Kidney capillary endothelial cell (primary cell): Measurements from ENCODE around the gene SLC9A9.
"Not testable (repeated sequence)": the region's sequence is repeated elsewhere in the genome, so short reads cannot be mapped to it uniquely, and the experiment has no call there.

Experiments used
- DNase-seq: peaks from one replicate; pipeline ENCODE4 v3.0.0-alpha.2; 2018; ENCODE audit warnings: low spot score

Gene SLC9A9

GRCh38 chr3:143847787-143848631 lies at the start of gene SLC9A9:
TSS of gene SLC9A9 (minus strand) at chr3:143848468. CDS start at chr3:143848322, 146 bp downstream.
- peak; percentile 48 for DNase-seq

- no peak for DNase-seq
Observed at GRCh38 chr3:143897576-143898295, 49.5 kb upstream of the SLC9A9 start.

GRCh38 chr3:143896486-143896885 lies 48.2 kb upstream of the SLC9A9 start:
- DNase-seq = no peak

GRCh38 chr3:143895805-143896204 lies 47.5 kb upstream of the SLC9A9 start:
- peak; percentile 11 for DNase-seq

- DNase-seq = no peak
Observed at GRCh38 chr3:143888846-143889245, 40.6 kb upstream of the SLC9A9 start.

- no peak for DNase-seq
Observed at GRCh38 chr3:143888166-143888565, 39.9 kb upstream of the SLC9A9 start.

GRCh38 chr3:143885780-143886427 lies 37.6 kb upstream of the SLC9A9 start:
- peak; percentile 38 for DNase-seq

GRCh38 chr3:143884861-143885260 lies 36.6 kb upstream of the SLC9A9 start:
- DNase-seq = no peak

GRCh38 chr3:143883151-143883550 lies 34.9 kb upstream of the SLC9A9 start:
- no peak for DNase-seq

- peak; percentile 53 for DNase-seq
Observed at GRCh38 chr3:143881095-143881494, 32.8 kb upstream of the SLC9A9 start.

- DNase-seq = peak; percentile 52
Observed at GRCh38 chr3:143875546-143875945, 27.3 kb upstream of the SLC9A9 start.

GRCh38 chr3:143873553-143873952 lies 25.3 kb upstream of the SLC9A9 start:
- DNase-seq = not testable (repeated sequence)

GRCh38 chr3:143865302-143865701 lies 17.0 kb upstream of the SLC9A9 start:
- no peak for DNase-seq

- no peak for DNase-seq
Observed at GRCh38 chr3:143859465-143860203, 11.4 kb upstream of the SLC9A9 start.

- DNase-seq = peak; percentile 25
Observed at GRCh38 chr3:143856252-143856970, 8.1 kb upstream of the SLC9A9 start.

GRCh38 chr3:143855183-143855582 lies 6.9 kb upstream of the SLC9A9 start:
- DNase-seq = no peak

- no peak for DNase-seq
Observed at GRCh38 chr3:143851331-143852017, 3.2 kb upstream of the SLC9A9 start.

GRCh38 chr3:143850877-143851276 lies 2.6 kb upstream of the SLC9A9 start:
- DNase-seq = no peak

- peak; percentile 44 for DNase-seq
Observed at GRCh38 chr3:143849854-143850549, 1.7 kb upstream of the SLC9A9 start.

- DNase-seq = no peak
Observed at GRCh38 chr3:143848704-143849103, 436 bp upstream of the SLC9A9 start.
